H1 (cell line): ENCODE measurements around the gene KCTD19. TPM values are rescaled to one million over a fixed set of nuclear protein-coding genes. Genes with fewer than 3 reads are reported as not detected.

Experiments
- CTCF ChIA-PET: fragments of 300-600 bp; sonication (Branson Sonifier 250); formaldehyde crosslinking; loops from one replicate; lab custom pipeline; 2021; ENCODE audit not compliant: partially characterized antibody; lab: Charles Lee
- POLR2A ChIA-PET: fragments of 300-600 bp; sonication (Branson Sonifier 250); formaldehyde crosslinking; loops from one replicate; lab custom pipeline; 2021; ENCODE audit warnings: inconsistent platforms; ENCODE audit not compliant: partially characterized antibody; lab: Charles Lee
- DNase-seq, 2 experiments: peaks; one replicate each; pipeline versions ENCODE4 v3.0.0 to v3.0.0-alpha.2; 2010 to 2022; ENCODE audit warnings: low spot score in 2 of 2, low read depth in 1 of 2, mixed read lengths in 1 of 2
- FAIRE-seq: peaks from 2 replicates; lab custom pipeline; 2011; peaks lifted over from hg19 to GRCh38; lab: Jason Lieb, UNC
- H2AFZ ChIP-seq: 2 replicates; pipeline ENCODE4 v1.8.1; 2012; ENCODE audit warnings: low read length, inconsistent platforms
- H2AK5ac ChIP-seq: 2 replicates; pipeline ENCODE4 v1.6.1; 2013; ENCODE audit warnings: low read depth, low read length
- H2BK120ac ChIP-seq: replicated peaks from 2 replicates; pipeline ENCODE3; 2013; ENCODE audit warnings: low read depth, low read length, inconsistent platforms
- H2BK12ac ChIP-seq: 2 replicates; pipeline ENCODE4 v1.6.1; 2013; ENCODE audit warnings: low read depth, low read length
- H2BK15ac ChIP-seq: 2 replicates; pipeline ENCODE4 v1.6.1; 2013; ENCODE audit warnings: low read length
- H2BK20ac ChIP-seq: 2 replicates; pipeline ENCODE4 v1.6.1; 2013; ENCODE audit warnings: low read length
- H2BK5ac ChIP-seq: 2 replicates; pipeline ENCODE4 v1.6.1; 2013; ENCODE audit warnings: low read depth, low read length
- H3K14ac ChIP-seq: 2 replicates; pipeline ENCODE4 v1.6.1; 2013; ENCODE audit warnings: inconsistent platforms; ENCODE audit not compliant: insufficient read length
- H3K18ac ChIP-seq: 2 replicates; pipeline ENCODE4 v1.6.1; 2013; ENCODE audit warnings: low read length; ENCODE audit errors: extremely low read depth
- H3K23ac ChIP-seq: 2 replicates; pipeline ENCODE4 v1.6.1; 2013; ENCODE audit warnings: inconsistent platforms; ENCODE audit not compliant: insufficient read length
- H3K23me2 ChIP-seq: 2 replicates; pipeline ENCODE4 v1.6.1; 2013; ENCODE audit warnings: low read depth, low read length
- H3K27ac ChIP-seq: 2 replicates; pipeline ENCODE4 v1.6.1; 2011; ENCODE audit warnings: low read depth, low read length, inconsistent platforms
- H3K27me3 ChIP-seq, 4 experiments: replicated peaks in 1 of 4; 1 replicate in 1 of 4; 2 replicates in 3 of 4; pipeline versions ENCODE4 v1.6.1 to v1.8.1; 2011 to 2013; ENCODE audit warnings: low read length in 3 of 4, mild to moderate bottlenecking in 3 of 4, inconsistent platforms in 2 of 4, mixed read lengths in 2 of 4, moderate library complexity in 1 of 4; ENCODE audit not compliant: control insufficient read depth in 3 of 4, insufficient read depth in 3 of 4; ENCODE audit errors: extremely low read depth in 1 of 4
- H3K36me3 ChIP-seq, 4 experiments: 2 replicates each; pipeline versions ENCODE4 v1.6.1 to v1.8.1; 2011 to 2013; ENCODE audit warnings: mild to moderate bottlenecking in 4 of 4, low read length in 3 of 4, moderate library complexity in 2 of 4, control low read depth in 1 of 4, inconsistent platforms in 1 of 4; ENCODE audit not compliant: insufficient read depth in 4 of 4, control insufficient read depth in 2 of 4
- H3K4ac ChIP-seq: replicated peaks from 2 replicates; pipeline ENCODE3; 2013; ENCODE audit warnings: low read length, low read depth, mixed read lengths, inconsistent platforms; ENCODE audit not compliant: insufficient read length
- H3K4me1 ChIP-seq, 4 experiments: replicated peaks in 1 of 4; 1 replicate in 1 of 4; 2 replicates in 3 of 4; pipeline versions ENCODE4 v1.6.1 to v1.8.1; 2011 to 2013; ENCODE audit warnings: low read length in 3 of 4, inconsistent platforms in 2 of 4, mixed read lengths in 1 of 4; ENCODE audit not compliant: insufficient read depth in 4 of 4, control insufficient read depth in 3 of 4
- H3K4me2 ChIP-seq, 2 experiments: 2 replicates each; pipeline versions ENCODE4 v1.6.1 to v1.8.1; 2011 to 2013; ENCODE audit warnings: low read depth in 2 of 2, low read length in 2 of 2, control low read depth in 1 of 2, inconsistent platforms in 1 of 2, mild to moderate bottlenecking in 1 of 2; ENCODE audit not compliant: insufficient read depth in 1 of 2
- H3K4me3 ChIP-seq, 4 experiments: fragments of 200-600, 300-600 bp in 1 of 4; sonication (generic), shearing (Covaris generic), sonication (Bioruptor Twin) in 1 of 4; 2 replicates each; pipeline versions ENCODE4 v1.5.1 to v1.8.1; 2011 to 2016; ENCODE audit warnings: low read length in 4 of 4, low read depth in 3 of 4, control low read depth in 2 of 4, inconsistent platforms in 2 of 4, mild to moderate bottlenecking in 2 of 4, mixed read lengths in 1 of 4, moderate library complexity in 1 of 4; ENCODE audit not compliant: insufficient read depth in 2 of 4; ENCODE audit errors: extremely low read depth in 1 of 4
- H3K56ac ChIP-seq: replicated peaks from 2 replicates; pipeline ENCODE3; 2013; ENCODE audit warnings: low read depth, mild to moderate bottlenecking, mixed read lengths, low read length, inconsistent platforms; ENCODE audit not compliant: insufficient read length
- H3K79me1 ChIP-seq: 2 replicates; pipeline ENCODE4 v1.6.1; 2013; ENCODE audit warnings: low read depth, low read length, control low read depth
- H3K79me2 ChIP-seq, 2 experiments: 2 replicates each; pipeline versions ENCODE4 v1.6.1 to v1.8.1; 2012 to 2013; ENCODE audit warnings: low read length in 2 of 2, mild to moderate bottlenecking in 2 of 2, inconsistent platforms in 1 of 2; ENCODE audit not compliant: insufficient read depth in 2 of 2, control insufficient read depth in 1 of 2
- H3K9ac ChIP-seq, 4 experiments: replicated peaks in 1 of 4; 1 replicate in 1 of 4; 2 replicates in 3 of 4; pipeline versions ENCODE4 v1.6.1 to v1.8.1; 2011 to 2013; ENCODE audit warnings: low read depth in 3 of 4, low read length in 3 of 4, control low read depth in 2 of 4, mild to moderate bottlenecking in 2 of 4, moderate library complexity in 2 of 4, inconsistent platforms in 1 of 4; ENCODE audit errors: extremely low read depth in 1 of 4
- H3K9me3 ChIP-seq, 2 experiments: 2 replicates each; pipeline versions ENCODE4 v1.6.1 to v1.8.1; 2012 to 2013; ENCODE audit warnings: mild to moderate bottlenecking in 2 of 2, moderate library complexity in 2 of 2, control low read depth in 1 of 2, inconsistent platforms in 1 of 2, low read depth in 1 of 2, low read length in 1 of 2, mixed read lengths in 1 of 2; ENCODE audit not compliant: insufficient read depth in 2 of 2
- H4K20me1 ChIP-seq, 2 experiments: replicated peaks in 1 of 2; 2 replicates each; pipeline versions ENCODE3 to v1.8.1; 2011 to 2013; ENCODE audit warnings: inconsistent platforms in 2 of 2, low read length in 2 of 2, mild to moderate bottlenecking in 1 of 2; ENCODE audit not compliant: insufficient read depth in 2 of 2, control insufficient read depth in 1 of 2
- H4K5ac ChIP-seq: 2 replicates; pipeline ENCODE4 v1.6.1; 2013; ENCODE audit warnings: low read length, low read depth, mixed read lengths, inconsistent platforms; ENCODE audit not compliant: insufficient read length
- H4K8ac ChIP-seq: 2 replicates; pipeline ENCODE4 v1.8.0; 2013; ENCODE audit warnings: mild to moderate bottlenecking, moderate library complexity, low read length, inconsistent platforms; ENCODE audit not compliant: insufficient read depth; ENCODE audit errors: extremely low read depth
- H4K91ac ChIP-seq: replicated peaks from 2 replicates; pipeline ENCODE3; 2013; ENCODE audit warnings: low read length, mixed read lengths, inconsistent platforms; ENCODE audit not compliant: insufficient read length
- RFX5 ChIP-seq: IDR thresholded peaks from 2 replicates; pipeline ENCODE4 v1.6.1; 2011; ENCODE audit warnings: low read depth, low read length, improper control_type of control experiment, borderline replicate concordance
- RNF2 ChIP-seq: fragments of 200-900, 300-1000 bp; sonication (generic); IDR thresholded peaks from 2 replicates; pipeline ENCODE4 v1.7.1; 2016; ENCODE audit warnings: borderline replicate concordance, low read depth, mild to moderate bottlenecking, antibody characterized with exemption, low read length; ENCODE audit not compliant: poor library complexity, severe bottlenecking; ENCODE audit errors: missing control alignments
- WGBS, 2 experiments: shearing (Covaris generic) in 1 of 2; methylation state at CpG; one replicate each; pipeline versions ENCODE4 v1.1.6 to v1.1.7; 2013 to 2015; ENCODE audit warnings: low lambda C conversion rate in 2 of 2, mixed read lengths in 2 of 2, inconsistent platforms in 1 of 2, low coverage in 1 of 2, missing lambda C conversion rate in 1 of 2; ENCODE audit not compliant: insufficient replicate concordance in 2 of 2, insufficient coverage in 1 of 2, insufficient read length in 1 of 2; ENCODE audit errors: extremely low coverage in 1 of 2, missing lambda C conversion rate in 1 of 2; 5-methylcytosine and 5-hydroxymethylcytosine counted together
- polyA plus RNA-seq, 7 experiments: library from polyadenylated mRNA; depleted of rRNA in 3 of 7; stranded (reverse) in 5 of 7; unstranded in 2 of 7; fragments of >200 nt in 5 of 7; fragments of 200-250 nt in 2 of 7; gene quantifications; 1 replicate in 5 of 7; 2 replicates in 1 of 7; 4 replicates in 1 of 7; pipeline versions ENCODE4 v1.2.1 to v1.2.3, GENCODE V29; 2011 to 2013; ENCODE audit warnings: missing spikeins in 2 of 7, mixed read lengths in 2 of 7
- total RNA-seq: library from RNA; stranded (reverse); fragmentation: NEBNext Ultra II Directional; extraction: Animal tissue kit (Norgen Biotek cat#: 25700); gene quantifications from 2 replicates; pipeline ENCODE4 v1.2.1, GENCODE V29; 2021

The KCTD19 gene
- total and polyA plus RNA-seq, 2 of the 8 experiments (the other 6 are each of a cell fraction or from before 2014, with no cell fraction given) = 0.06 to 0.24 TPM

- no peak overlapping the region for H3K9ac ChIP-seq
- FAIRE-seq = no peak
- no peak overlapping the region for H3K27ac ChIP-seq
- H2BK5ac ChIP-seq = no peak overlapping the region
- H3K4me2 ChIP-seq = no peak overlapping the region
- H4K8ac ChIP-seq = no peak overlapping the region
- no peak overlapping the region for H4K5ac ChIP-seq
- H2BK15ac ChIP-seq = no peak overlapping the region
- no peak overlapping the region for H3K56ac ChIP-seq
- POLR2A ChIA-PET = interaction anchor here (1.0 to 2.8 kb wide), 4 partner anchors 10 to 34 kb away, joined by 3 to 12 read pairs (median 4); partner anchors contain the start of genes FHOD1 and SLC9A5
- H3K18ac ChIP-seq = no peak overlapping the region
- DNase-seq = no peak
- H3K23me2 ChIP-seq = peaks cover 4% of the 10 kb centered on the region; the same call in 1 of the 2 replicates
- no peak overlapping the region for H2AK5ac ChIP-seq
- H3K27me3 ChIP-seq = peaks cover 0 to 15% (median 12%) of the 10 kb centered on the region in 4 experiments; a peak in 5 of 7 replicates
- no peak overlapping the region for H2BK20ac ChIP-seq
- H3K79me2 ChIP-seq = no peaks in the 10 kb centered on the region
- no peak overlapping the region for H3K4ac ChIP-seq
- H4K20me1 ChIP-seq = peaks cover 2 to 9% of the 10 kb centered on the region in 2 experiments
- H2AFZ ChIP-seq = no peak overlapping the region
- H3K36me3 ChIP-seq = no peaks in the 10 kb centered on the region
- no peak overlapping the region for H3K4me3 ChIP-seq
- H3K23ac ChIP-seq = no peak overlapping the region
- no peak overlapping the region for H2BK120ac ChIP-seq
- H3K14ac ChIP-seq = no peak overlapping the region
- 92% methylated on average over 10 of the region's 10 CpGs; no CpG with 5 or more reads in 1 of the 2 experiments for WGBS, 2 experiments
- no peaks in the 10 kb centered on the region for H3K9me3 ChIP-seq
- no peaks in the 10 kb centered on the region for H3K79me1 ChIP-seq
- CTCF ChIA-PET = interaction anchor here (0.6 to 10.5 kb wide), 17 partner anchors 8 to 161 kb away, joined by 3 to 217 read pairs (median 5); partner anchors contain the start of genes FHOD1, KCTD19 and LRRC36
- no peak overlapping the region for H2BK12ac ChIP-seq
- no peak overlapping the region for H4K91ac ChIP-seq
- TF ChIP-seq RNF2 (no peak), RFX5 (no peak)
- peaks cover 0 to 2% (median 0%) of the 10 kb centered on the region in 4 experiments; a peak in 1 of 7 replicates for H3K4me1 ChIP-seq
Measured at GRCh38 chr16:67282447-67282805, 44.1 kb downstream of the KCTD19 start.
